GM12872 (cell line): ENCODE measurements around the gene NUP210.

Experiments used
- CTCF ChIP-seq: IDR thresholded peaks from 3 replicates; pipeline ENCODE4 v1.5.1; 2011; ENCODE audit warnings: low read depth, mild to moderate bottlenecking, low read length, moderate library complexity; ENCODE audit not compliant: insufficient read depth

Gene NUP210

GRCh38 chr3:13353506-13353905, 66.6 kb downstream of the NUP210 start:
- TF ChIP-seq CTCF = no peak

- no peak for TF ChIP-seq CTCF
These were observed 67.4 kb downstream of the NUP210 start for GRCh38 chr3:13352621-13353131.

GRCh38 chr3:13349823-13350222, 70.3 kb downstream of the NUP210 start:
- TF ChIP-seq CTCF = no peak

GRCh38 chr3:13348661-13349396, 71.3 kb downstream of the NUP210 start:
- no peak for TF ChIP-seq CTCF

- no peak for TF ChIP-seq CTCF
These were observed 72.0 kb downstream of the NUP210 start for GRCh38 chr3:13348100-13348499.

- no peak for TF ChIP-seq CTCF
These were observed 72.7 kb downstream of the NUP210 start for GRCh38 chr3:13347390-13347950.

- no peak for TF ChIP-seq CTCF
These were observed 73.4 kb downstream of the NUP210 start for GRCh38 chr3:13346481-13347389.
